Measurements from ENCODE around the gene GTF3C6.
"Not testable (repeated sequence)": the region's sequence is repeated elsewhere in the genome, so short reads cannot be mapped to it uniquely, and the experiment has no call there.

Gene GTF3C6

DNA sequence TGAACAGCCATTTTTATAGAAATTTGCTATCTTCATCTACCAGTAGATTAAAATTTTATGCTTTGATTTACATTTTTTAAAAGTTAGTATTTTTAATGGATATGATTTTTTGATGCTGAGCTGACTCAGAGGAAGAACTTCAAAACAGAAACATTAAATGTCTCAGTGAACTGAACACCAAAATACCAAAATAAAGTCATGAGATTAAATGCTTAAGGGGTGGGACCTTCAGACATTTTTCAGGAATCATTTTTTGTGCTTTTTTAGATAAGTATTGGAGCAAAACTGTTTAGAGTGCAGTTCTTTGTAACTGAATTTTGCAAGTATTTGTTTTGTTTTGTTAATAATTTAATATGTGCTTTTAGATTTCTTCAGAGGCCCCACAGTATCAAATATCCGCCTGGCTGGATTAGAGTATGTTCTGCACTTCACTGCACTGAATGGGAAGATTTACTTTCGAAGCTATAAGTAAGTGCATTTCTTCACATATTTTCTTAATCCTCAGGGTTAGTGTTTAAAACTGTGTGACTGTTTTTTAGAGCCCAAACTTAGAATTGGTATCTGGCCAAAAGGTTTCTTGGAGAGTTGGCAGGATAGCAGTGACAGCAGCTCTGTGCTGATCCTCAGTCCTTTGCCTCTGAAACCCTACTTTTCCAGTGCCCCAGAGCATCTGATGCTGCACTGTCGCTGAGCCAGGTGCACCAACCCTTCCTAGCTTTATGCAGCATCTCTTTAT is 57.1 kb downstream of the GTF3C6 start:
- TF ChIP-seq EZH2phosphoT487 (IDR thresholded peaks at IDR 0.05; ENCODE audit: borderline replicate concordance): no peak
- TF ChIP-seq, protein P1, sequence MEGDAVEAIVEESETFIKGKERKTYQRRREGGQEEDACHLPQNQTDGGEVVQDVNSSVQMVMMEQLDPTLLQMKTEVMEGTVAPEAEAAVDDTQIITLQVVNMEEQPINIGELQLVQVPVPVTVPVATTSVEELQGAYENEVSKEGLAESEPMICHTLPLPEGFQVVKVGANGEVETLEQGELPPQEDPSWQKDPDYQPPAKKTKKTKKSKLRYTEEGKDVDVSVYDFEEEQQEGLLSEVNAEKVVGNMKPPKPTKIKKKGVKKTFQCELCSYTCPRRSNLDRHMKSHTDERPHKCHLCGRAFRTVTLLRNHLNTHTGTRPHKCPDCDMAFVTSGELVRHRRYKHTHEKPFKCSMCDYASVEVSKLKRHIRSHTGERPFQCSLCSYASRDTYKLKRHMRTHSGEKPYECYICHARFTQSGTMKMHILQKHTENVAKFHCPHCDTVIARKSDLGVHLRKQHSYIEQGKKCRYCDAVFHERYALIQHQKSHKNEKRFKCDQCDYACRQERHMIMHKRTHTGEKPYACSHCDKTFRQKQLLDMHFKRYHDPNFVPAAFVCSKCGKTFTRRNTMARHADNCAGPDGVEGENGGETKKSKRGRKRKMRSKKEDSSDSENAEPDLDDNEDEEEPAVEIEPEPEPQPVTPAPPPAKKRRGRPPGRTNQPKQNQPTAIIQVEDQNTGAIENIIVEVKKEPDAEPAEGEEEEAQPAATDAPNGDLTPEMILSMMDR (conservative IDR thresholded peaks at IDR 0.05; ENCODE audit: low read length): no peak
- H4K20me1 ChIP-seq (ENCODE audit: insufficient read depth, low read length, poor library complexity, severe bottlenecking): no peaks in the 10 kb centered on the region
- no peaks in the 10 kb centered on the region for H3F3A ChIP-seq (ENCODE audit: low read depth)
- H3K4me1 ChIP-seq (ENCODE audit: insufficient read depth, low read length, poor library complexity, severe bottlenecking): no peaks in the 10 kb centered on the region
- no peak overlapping the region for H2AFZ ChIP-seq (ENCODE audit: low read length)
- H3K4me3 ChIP-seq (ENCODE audit: low read length, poor library complexity, severe bottlenecking): no peak overlapping the region
- no peaks in the 10 kb centered on the region for H3K9me2 ChIP-seq (replicated peaks; ENCODE audit: low read depth, low read length)
- no peak overlapping the region for H3K4me2 ChIP-seq (ENCODE audit: low read depth, low read length, poor library complexity, severe bottlenecking)
- no peaks in the 10 kb centered on the region for H3K27me3 ChIP-seq (ENCODE audit: insufficient read depth, low read length, poor library complexity, severe bottlenecking)
- H3K36me3 ChIP-seq (ENCODE audit: insufficient read depth, low read length): peaks cover 54% of the 10 kb centered on the region; the same call in 1 of the 2 replicates
- H3K9me3 ChIP-seq (ENCODE audit: insufficient read depth, low read depth, low read length): no peaks in the 10 kb centered on the region
- H3K9ac ChIP-seq (ENCODE audit: low read depth, low read length, poor library complexity, severe bottlenecking): no peak overlapping the region
- no peaks in the 10 kb centered on the region for H3K79me2 ChIP-seq (ENCODE audit: insufficient read depth, low read length)

DNA sequence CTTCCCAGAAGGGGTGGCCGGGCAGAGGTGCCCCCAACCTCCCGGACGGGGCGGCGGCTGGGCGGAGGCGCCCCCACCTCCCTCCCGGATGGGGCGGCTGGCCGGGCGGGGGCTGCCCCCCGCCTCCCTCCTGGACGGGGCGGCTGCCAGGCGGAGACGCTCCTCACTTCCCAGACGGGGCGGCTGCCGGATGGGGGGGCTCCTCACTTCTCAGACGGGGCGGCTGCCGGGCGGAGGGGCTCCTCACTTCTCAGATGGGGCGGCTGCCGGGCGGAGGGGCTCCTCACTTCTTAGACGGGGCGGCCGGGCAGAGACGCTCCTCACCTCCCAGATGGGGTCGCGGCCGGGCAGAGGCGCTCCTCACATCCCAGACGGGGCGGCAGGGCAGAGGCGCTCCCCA is 58.7 kb downstream of the GTF3C6 start:
- H3K27me3 ChIP-seq (ENCODE audit: insufficient read depth, low read length, poor library complexity, severe bottlenecking); H3K4me1 ChIP-seq (ENCODE audit: insufficient read depth, low read length, poor library complexity, severe bottlenecking); H3F3A ChIP-seq (ENCODE audit: low read depth); H3K9me2 ChIP-seq (replicated peaks; ENCODE audit: low read depth, low read length); H2AFZ ChIP-seq (ENCODE audit: low read length); H3K79me2 ChIP-seq (ENCODE audit: insufficient read depth, low read length); H3K4me2 ChIP-seq (ENCODE audit: low read depth, low read length, poor library complexity, severe bottlenecking); H3K9me3 ChIP-seq (ENCODE audit: insufficient read depth, low read depth, low read length); H3K4me3 ChIP-seq (ENCODE audit: low read length, poor library complexity, severe bottlenecking); H4K20me1 ChIP-seq (ENCODE audit: insufficient read depth, low read length, poor library complexity, severe bottlenecking); H3K9ac ChIP-seq (ENCODE audit: low read depth, low read length, poor library complexity, severe bottlenecking): not testable (repeated sequence)
- H3K36me3 ChIP-seq (ENCODE audit: insufficient read depth, low read length): peaks cover 42% of the 10 kb centered on the region; the same call in 1 of the 2 replicates
